ENCODE measurements around the gene LETMD1. TPM values are rescaled to one million over a fixed set of nuclear protein-coding genes. Genes with fewer than 3 reads are reported as not detected.

LETMD1 gene, protein sequence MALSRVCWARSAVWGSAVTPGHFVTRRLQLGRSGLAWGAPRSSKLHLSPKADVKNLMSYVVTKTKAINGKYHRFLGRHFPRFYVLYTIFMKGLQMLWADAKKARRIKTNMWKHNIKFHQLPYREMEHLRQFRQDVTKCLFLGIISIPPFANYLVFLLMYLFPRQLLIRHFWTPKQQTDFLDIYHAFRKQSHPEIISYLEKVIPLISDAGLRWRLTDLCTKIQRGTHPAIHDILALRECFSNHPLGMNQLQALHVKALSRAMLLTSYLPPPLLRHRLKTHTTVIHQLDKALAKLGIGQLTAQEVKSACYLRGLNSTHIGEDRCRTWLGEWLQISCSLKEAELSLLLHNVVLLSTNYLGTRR
- 64.3 TPM for total RNA-seq

DNA sequence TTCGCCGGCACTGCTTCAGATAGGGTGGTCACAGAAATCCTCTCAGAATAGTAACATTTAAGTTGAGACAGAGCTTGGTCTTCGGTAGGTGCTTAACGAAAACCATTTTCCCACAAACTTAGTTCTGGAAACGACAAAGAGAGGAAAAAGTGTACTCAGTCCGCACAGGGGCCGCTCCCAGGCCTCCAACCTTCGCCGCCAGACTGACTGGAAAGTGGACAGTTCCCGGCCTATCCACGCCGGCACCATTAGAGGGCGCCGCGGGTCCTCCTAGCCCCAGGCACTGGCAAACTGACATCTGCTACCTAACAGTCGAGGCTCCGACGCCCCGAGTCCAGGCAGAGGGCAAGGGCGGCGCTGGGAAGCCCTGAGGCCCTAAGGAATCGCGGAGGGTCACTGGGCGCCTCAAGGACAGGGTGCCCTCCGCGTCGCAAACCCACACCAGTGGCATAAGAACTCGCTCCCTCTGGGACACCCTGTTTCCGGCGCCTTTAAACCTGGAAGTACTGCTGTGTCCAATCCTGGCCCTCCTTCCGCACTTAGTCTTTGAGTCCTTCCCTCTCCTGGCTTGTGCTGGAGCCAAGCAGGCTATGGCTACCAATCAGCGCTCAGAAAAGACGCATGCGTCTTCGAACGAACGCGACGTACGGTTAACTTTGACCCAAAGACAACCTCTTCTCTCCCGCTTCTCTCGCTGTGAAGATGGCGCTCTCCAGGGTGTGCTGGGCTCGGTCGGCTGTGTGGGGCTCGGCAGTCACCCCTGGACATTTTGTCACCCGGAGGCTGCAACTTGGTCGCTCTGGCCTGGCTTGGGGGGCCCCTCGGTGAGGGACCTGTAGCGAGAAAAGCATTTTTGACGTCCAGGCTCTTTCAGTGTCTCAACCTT lies at the start of gene LETMD1:
Gene LETMD1, plus strand, starts transcription at position 673 of the 886 bp plus-strand sequence. Its CDS starts 30 bp downstream, at position 703.
- peaks cover 21% of the 10 kb centered on the region for H3K4me1 ChIP-seq
- intact Hi-C loops (cut with DNase I): no loop called here
- H3K36me3 ChIP-seq: peaks cover 0 to 10% of the 10 kb centered on the region in 2 donors
- no peaks in the 10 kb centered on the region for H3K27me3 ChIP-seq
- DNase-seq (ENCODE audit: extremely low spot score in 2 of 2): peak; percentile 98
- peak within 1 kb of the TSS; percentile 89 for H3K27ac ChIP-seq
- peak; percentile 96 to 97 for TF ChIP-seq POLR2AphosphoS5 (IDR thresholded peaks at IDR 0.05; ENCODE audit: insufficient read depth in 1 of 2, low read depth in 1 of 2)
- peak; percentile 77 to 93 (median 93) for TF ChIP-seq CTCF (IDR thresholded peaks at IDR 0.05)
- TF ChIP-seq POLR2A (IDR thresholded peaks at IDR 0.05): peak in 1 of 2 donors; percentile 40
- no peaks in the 10 kb centered on the region for H3K9me3 ChIP-seq
- peak within 1 kb of the TSS; percentile 49 to 81 for H3K4me3 ChIP-seq

DNA sequence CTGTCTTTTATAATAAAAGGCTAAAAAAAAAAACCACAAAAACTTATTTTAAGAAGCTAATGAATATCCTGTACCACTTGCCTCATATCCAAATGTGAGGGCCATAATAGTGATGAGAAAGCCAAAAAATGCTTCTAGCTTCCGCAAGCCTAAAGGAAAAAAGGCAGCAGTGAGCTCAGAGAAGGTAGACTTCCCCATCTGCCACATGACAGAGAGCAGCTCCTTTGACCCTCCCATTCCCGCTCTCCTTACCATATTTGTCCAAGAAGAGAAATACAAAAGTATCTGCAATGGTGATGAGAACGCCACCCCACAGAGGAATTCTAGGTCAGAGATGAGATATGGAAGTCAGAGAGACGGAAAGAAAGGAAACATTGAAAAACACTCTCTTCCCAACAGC lies 49.0 kb upstream of the LETMD1 start:
- H3K4me1 ChIP-seq: no peaks in the 10 kb centered on the region
- no peaks in the 10 kb centered on the region for H3K27me3 ChIP-seq
- DNase-seq (ENCODE audit: extremely low spot score in 2 of 2): no peak
- no peak overlapping the region for H3K4me3 ChIP-seq
- peaks cover 0 to 56% of the 10 kb centered on the region in 2 donors for H3K36me3 ChIP-seq
- no peak for TF ChIP-seq CTCF (IDR thresholded peaks at IDR 0.05)
- TF ChIP-seq POLR2AphosphoS5 (IDR thresholded peaks at IDR 0.05; ENCODE audit: insufficient read depth in 1 of 2, low read depth in 1 of 2): no peak
- no peak for TF ChIP-seq POLR2A (IDR thresholded peaks at IDR 0.05)
- intact Hi-C loops (cut with DNase I): no loop called here
- no peak overlapping the region for H3K27ac ChIP-seq
- H3K9me3 ChIP-seq: no peaks in the 10 kb centered on the region

GRCh38 chr12:51000245-51000644 lies 47.9 kb upstream of the LETMD1 start:
- Histone ChIP-seq H3K27ac (no peak overlapping the region), H3K9me3 (no peaks in the 10 kb centered on the region), H3K4me3 (no peak overlapping the region), H3K27me3 (no peaks in the 10 kb centered on the region), H3K4me1 (no peaks in the 10 kb centered on the region), H3K36me3 (peaks cover 0 to 61% of the 10 kb centered on the region in 2 donors)
- TF ChIP-seq POLR2AphosphoS5 (IDR thresholded peaks at IDR 0.05; ENCODE audit: insufficient read depth in 1 of 2, low read depth in 1 of 2) (no peak), POLR2A (IDR thresholded peaks at IDR 0.05) (no peak), CTCF (IDR thresholded peaks at IDR 0.05) (no peak)
- intact Hi-C loops (cut with DNase I): no loop called here
- no peak for DNase-seq (ENCODE audit: extremely low spot score in 2 of 2)

- no peaks in the 10 kb centered on the region for H3K4me1 ChIP-seq
- peaks cover 0 to 58% of the 10 kb centered on the region in 2 donors for H3K36me3 ChIP-seq
- H3K27ac ChIP-seq: no peak overlapping the region
- H3K27me3 ChIP-seq: no peaks in the 10 kb centered on the region
- no peak overlapping the region for H3K4me3 ChIP-seq
- H3K9me3 ChIP-seq: no peaks in the 10 kb centered on the region
- TF ChIP-seq POLR2AphosphoS5 (IDR thresholded peaks at IDR 0.05; ENCODE audit: insufficient read depth in 1 of 2, low read depth in 1 of 2): no peak
- TF ChIP-seq CTCF (IDR thresholded peaks at IDR 0.05): no peak
- intact Hi-C loops (cut with DNase I): no loop called here
- no peak for DNase-seq (ENCODE audit: extremely low spot score in 2 of 2)
Measured at GRCh38 chr12:51001799-51002198, 46.3 kb upstream of the LETMD1 start.
